Fibroblast of skin of right biceps (primary cell): Measurements from ENCODE around the gene SLC9A5.

Source experiments
- DNase-seq: peaks from one replicate; pipeline ENCODE4 v3.0.0-alpha.2; 2013

The SLC9A5 gene

GRCh38 chr16:67312719-67313118 is 63.9 kb downstream of the SLC9A5 start:
- no peak for DNase-seq

DNA sequence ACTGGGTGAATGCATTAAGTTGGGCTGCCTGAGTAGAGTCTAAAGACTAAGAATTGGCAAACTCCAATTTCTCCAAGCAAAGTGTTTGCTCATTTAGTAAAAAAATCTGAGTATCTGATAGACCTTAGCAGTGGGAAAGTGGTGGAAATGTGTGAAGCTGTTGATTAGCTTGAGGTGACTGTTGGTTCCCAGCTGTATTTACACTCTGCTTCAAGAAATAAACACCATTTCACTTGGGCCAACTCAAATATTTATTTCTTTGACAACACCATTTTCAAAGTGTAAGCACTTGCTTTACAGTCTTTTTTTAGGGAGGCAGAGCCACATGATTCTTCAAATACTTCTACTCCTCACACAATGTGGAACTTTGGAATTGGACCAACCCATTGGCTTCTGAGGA is 69.1 kb downstream of the SLC9A5 start:
- no peak for DNase-seq
